Sigmoid colon (tissue), 3 donors: ENCODE data around the gene STXBP5.

Source experiments
- POLR2A ChIP-seq, 2 donors: fragments of 450-650 bp; IDR thresholded peaks; one replicate each; pipeline ENCODE4 v1.6.1; 2016; ENCODE audit warnings: antibody characterized with exemption in 2 of 2, mild to moderate bottlenecking in 2 of 2, moderate library complexity in 2 of 2
- TF ChIP-seq, protein P1 (sequence below), 4 experiments: fragments of 450-650 bp in 3 of 4; fragments of 200-600 bp in 1 of 4; IDR thresholded peaks; one replicate each; pipeline ENCODE4 v1.5.1; 2016 to 2019; ENCODE audit warnings: antibody characterized with exemption in 4 of 4, mild to moderate bottlenecking in 3 of 4, moderate library complexity in 2 of 4

- TF ChIP-seq POLR2A (IDR thresholded peaks at IDR 0.05) = no peak
- TF ChIP-seq, protein P1, sequence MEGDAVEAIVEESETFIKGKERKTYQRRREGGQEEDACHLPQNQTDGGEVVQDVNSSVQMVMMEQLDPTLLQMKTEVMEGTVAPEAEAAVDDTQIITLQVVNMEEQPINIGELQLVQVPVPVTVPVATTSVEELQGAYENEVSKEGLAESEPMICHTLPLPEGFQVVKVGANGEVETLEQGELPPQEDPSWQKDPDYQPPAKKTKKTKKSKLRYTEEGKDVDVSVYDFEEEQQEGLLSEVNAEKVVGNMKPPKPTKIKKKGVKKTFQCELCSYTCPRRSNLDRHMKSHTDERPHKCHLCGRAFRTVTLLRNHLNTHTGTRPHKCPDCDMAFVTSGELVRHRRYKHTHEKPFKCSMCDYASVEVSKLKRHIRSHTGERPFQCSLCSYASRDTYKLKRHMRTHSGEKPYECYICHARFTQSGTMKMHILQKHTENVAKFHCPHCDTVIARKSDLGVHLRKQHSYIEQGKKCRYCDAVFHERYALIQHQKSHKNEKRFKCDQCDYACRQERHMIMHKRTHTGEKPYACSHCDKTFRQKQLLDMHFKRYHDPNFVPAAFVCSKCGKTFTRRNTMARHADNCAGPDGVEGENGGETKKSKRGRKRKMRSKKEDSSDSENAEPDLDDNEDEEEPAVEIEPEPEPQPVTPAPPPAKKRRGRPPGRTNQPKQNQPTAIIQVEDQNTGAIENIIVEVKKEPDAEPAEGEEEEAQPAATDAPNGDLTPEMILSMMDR (IDR thresholded peaks at IDR 0.05) = no peak
Observed at GRCh38 chr6:147207351-147207750, 3.1 kb downstream of the STXBP5 start.
